SK-N-MC (cell line): ENCODE results near the gene LMTK3.

Experiments
- EZH2 ChIP-seq: fragments of 200-600 bp; sonication (generic); IDR thresholded peaks from one replicate; pipeline ENCODE4 v1.6.1; 2017; ENCODE audit warnings: antibody characterized with exemption
- POLR2AphosphoS5 ChIP-seq: IDR thresholded peaks from 2 replicates; pipeline ENCODE4 v1.6.1; 2012; ENCODE audit warnings: mild to moderate bottlenecking, low read depth, low read length, borderline replicate concordance

DNA sequence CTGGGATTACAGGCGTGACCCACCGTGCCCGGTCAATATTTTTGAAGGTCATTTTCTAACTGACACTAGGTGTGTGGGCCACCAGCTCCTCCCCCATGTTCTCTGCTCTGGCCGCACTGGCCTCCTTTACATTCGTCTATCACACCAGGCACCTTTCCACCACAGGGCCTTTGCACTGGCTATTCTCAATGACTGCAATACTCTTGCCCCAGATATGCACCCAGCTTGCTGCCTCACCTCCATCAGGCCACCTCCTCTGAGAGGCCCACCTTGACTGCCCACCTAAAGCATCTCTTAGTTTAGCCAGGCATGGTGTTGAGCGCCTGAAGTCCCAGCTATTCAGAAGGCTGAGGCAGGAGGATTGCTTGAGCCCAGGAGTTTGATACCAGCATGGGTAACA lies 30.2 kb upstream of the LMTK3 start:
- TF ChIP-seq POLR2AphosphoS5 = no peak
- no peak for TF ChIP-seq EZH2
